Measurements from ENCODE around the gene RGS16. TPM values are rescaled to one million over a fixed set of nuclear protein-coding genes. Genes with fewer than 3 reads are reported as not detected.

The RGS16 gene
- total and polyA plus RNA-seq, 9 of the 15 experiments (the other 6 are each of a cell fraction or from before 2014, with no cell fraction given) = 0.07 to 0.55 (median 0.36) TPM

- FAIRE-seq (no peak), ATAC-seq (no peak), DNase-seq (ENCODE audit: extremely low read depth in 1 of 4, low spot score in 3 of 4) (no peak)
- Histone ChIP-seq H3K9me1 (ENCODE audit: control insufficient read depth, insufficient read depth, low read length) (no peaks in the 10 kb centered on the region), H3K4me1 (replicated peaks in 1 of 2; ENCODE audit: control insufficient read depth in 2 of 2, insufficient read depth in 2 of 2, low read length in 2 of 2) (no peaks in the 10 kb centered on the region), H3K36me3 (ENCODE audit: control insufficient read depth, insufficient read depth, low read length) (no peaks in the 10 kb centered on the region), H3K27me3 (ENCODE audit: control insufficient read depth in 2 of 2, insufficient read depth in 2 of 2, low read length in 2 of 2) (peaks cover 0 to 21% of the 10 kb centered on the region in 2 experiments; a peak in 4 of 5 replicates), H3K27ac (ENCODE audit: extremely low read depth, low read depth, low read length) (no peak overlapping the region), H3K9me3 (replicated peaks; ENCODE audit: control insufficient read depth, insufficient read depth, low read depth, low read length) (no peaks in the 10 kb centered on the region), H4K20me1 (replicated peaks; ENCODE audit: control insufficient read depth, insufficient read depth, low read length) (no peaks in the 10 kb centered on the region), H3K4me3 (no peak overlapping the region), H3K4me2 (ENCODE audit: insufficient read depth, low read length) (no peak overlapping the region), H3K79me2 (ENCODE audit: control insufficient read depth, insufficient read depth, low read length) (no peaks in the 10 kb centered on the region), H2AFZ (ENCODE audit: low read depth, low read length) (no peak overlapping the region), H3K9ac (ENCODE audit: insufficient read depth in 1 of 2, low read depth in 2 of 2, low read length in 2 of 2) (no peak overlapping the region)
- in situ Hi-C loops (cut with MboI) (no loop called here), intact Hi-C loops (cut with micrococcal nuclease) (no loop called here)
- 5% methylated on average over 1 of the region's 1 CpG for WGBS (ENCODE audit: insufficient coverage, low coverage, missing lambda C conversion rate)
- no peak for TF ChIP-seq SREBF2 (CRISPR knock-in tag; IDR thresholded peaks at IDR 0.05)
- no peak for TF ChIP-seq NFRKB (IDR thresholded peaks at IDR 0.05; ENCODE audit: low read depth)
- no peak for TF ChIP-seq RBM15 (IDR thresholded peaks at IDR 0.05; ENCODE audit: insufficient read depth, low read length)
- TF ChIP-seq SPI1 (IDR thresholded peaks at IDR 0.05; ENCODE audit: borderline replicate concordance, low read depth, low read length) = no peak
- no peak for TF ChIP-seq ZNF699 (CRISPR knock-in tag; IDR thresholded peaks at IDR 0.05; ENCODE audit: insufficient replicate concordance)
- no peak for TF ChIP-seq KHSRP (IDR thresholded peaks at IDR 0.05)
- TF ChIP-seq HDAC3 (IDR thresholded peaks at IDR 0.05; ENCODE audit: borderline replicate concordance, partially characterized antibody) = no peak
- no peak for TF ChIP-seq ZNF75A (CRISPR knock-in tag; IDR thresholded peaks at IDR 0.05)
- no peak for TF ChIP-seq FOXA1 (IDR thresholded peaks at IDR 0.05; ENCODE audit: borderline replicate concordance)
- TF ChIP-seq COPS2 (conservative IDR thresholded peaks at IDR 0.05) = no peak
- no peak for TF ChIP-seq BACH1 (tag; IDR thresholded peaks at IDR 0.05)
- no peak for TF ChIP-seq CHD2 (IDR thresholded peaks at IDR 0.05; ENCODE audit: low read depth, low read length)
- no peak for TF ChIP-seq ZNF232 (CRISPR knock-in tag; IDR thresholded peaks at IDR 0.05)
- TF ChIP-seq SMARCC2 (IDR thresholded peaks at IDR 0.05; ENCODE audit: low read depth) = no peak
- no peak for TF ChIP-seq GTF2B (IDR thresholded peaks at IDR 0.05; ENCODE audit: extremely low read depth, insufficient read length)
- TF ChIP-seq ZNF655 (CRISPR knock-in tag; IDR thresholded peaks at IDR 0.05) = no peak
- BruUV-seq (replicated peaks) = no TSS peak
- ChIA-PET CTCF (ENCODE audit: low intra/inter-chr PET ratio) (no interaction called here), POLR2A (interaction anchor here (1.1 kb wide), 1 partner anchor 57 kb away, joined by 3 read pairs; no protein-coding TSS in a partner anchor)
Observed at GRCh38 chr1:182549811-182550210, 54.4 kb downstream of the RGS16 start.

All from K562 (cell line).